22Rv1 (cell line): ENCODE data around the gene EIF4E3.

ENCODE experiments used
- ZFX ChIP-seq: fragments of 450-650 bp; IDR thresholded peaks from 2 replicates; pipeline ENCODE4 v1.6.1; 2017; ENCODE audit warnings: antibody characterized with exemption, borderline replicate concordance
- TF ChIP-seq, protein P1 (sequence below): fragments of 450-650 bp; IDR thresholded peaks from 2 replicates; pipeline ENCODE4 v1.5.1; 2017; ENCODE audit warnings: mild to moderate bottlenecking

DNA sequence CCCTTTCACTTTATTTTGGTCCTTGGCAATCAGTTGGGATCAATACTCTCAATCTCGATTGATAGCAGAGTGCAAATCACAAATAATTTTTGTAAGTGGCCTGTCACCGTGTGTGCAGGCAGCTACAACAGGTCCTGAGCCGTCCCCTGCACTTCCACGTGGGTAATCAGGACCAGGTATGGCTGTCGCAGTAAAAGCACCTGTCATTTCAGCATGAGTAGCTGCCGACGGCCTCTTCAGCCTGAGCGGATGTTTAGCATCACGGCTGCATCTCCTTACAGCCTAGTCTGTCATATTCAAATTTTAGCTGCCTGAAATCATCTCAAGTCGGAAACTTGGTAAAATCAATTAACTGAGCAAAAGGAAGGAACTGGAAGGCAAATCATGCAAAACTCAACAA is 88.7 kb downstream of the EIF4E3 start:
- TF ChIP-seq, protein P1, sequence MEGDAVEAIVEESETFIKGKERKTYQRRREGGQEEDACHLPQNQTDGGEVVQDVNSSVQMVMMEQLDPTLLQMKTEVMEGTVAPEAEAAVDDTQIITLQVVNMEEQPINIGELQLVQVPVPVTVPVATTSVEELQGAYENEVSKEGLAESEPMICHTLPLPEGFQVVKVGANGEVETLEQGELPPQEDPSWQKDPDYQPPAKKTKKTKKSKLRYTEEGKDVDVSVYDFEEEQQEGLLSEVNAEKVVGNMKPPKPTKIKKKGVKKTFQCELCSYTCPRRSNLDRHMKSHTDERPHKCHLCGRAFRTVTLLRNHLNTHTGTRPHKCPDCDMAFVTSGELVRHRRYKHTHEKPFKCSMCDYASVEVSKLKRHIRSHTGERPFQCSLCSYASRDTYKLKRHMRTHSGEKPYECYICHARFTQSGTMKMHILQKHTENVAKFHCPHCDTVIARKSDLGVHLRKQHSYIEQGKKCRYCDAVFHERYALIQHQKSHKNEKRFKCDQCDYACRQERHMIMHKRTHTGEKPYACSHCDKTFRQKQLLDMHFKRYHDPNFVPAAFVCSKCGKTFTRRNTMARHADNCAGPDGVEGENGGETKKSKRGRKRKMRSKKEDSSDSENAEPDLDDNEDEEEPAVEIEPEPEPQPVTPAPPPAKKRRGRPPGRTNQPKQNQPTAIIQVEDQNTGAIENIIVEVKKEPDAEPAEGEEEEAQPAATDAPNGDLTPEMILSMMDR = no peak
- no peak for TF ChIP-seq ZFX
